H1 (cell line): ENCODE data around the gene LEFTY2. TPM values are rescaled to one million over a fixed set of nuclear protein-coding genes. Genes with fewer than 3 reads are reported as not detected.

Experiments used
- CTCF ChIA-PET: fragments of 300-600 bp; sonication (Branson Sonifier 250); formaldehyde crosslinking; loops from one replicate; lab custom pipeline; 2021; ENCODE audit not compliant: partially characterized antibody; lab: Charles Lee
- POLR2A ChIA-PET: fragments of 300-600 bp; sonication (Branson Sonifier 250); formaldehyde crosslinking; loops from one replicate; lab custom pipeline; 2021; ENCODE audit warnings: inconsistent platforms; ENCODE audit not compliant: partially characterized antibody; lab: Charles Lee
- DNase-seq, 2 experiments: peaks; one replicate each; pipeline versions ENCODE4 v3.0.0 to v3.0.0-alpha.2; 2010 to 2022; ENCODE audit warnings: low spot score in 2 of 2, low read depth in 1 of 2, mixed read lengths in 1 of 2
- FAIRE-seq: peaks from 2 replicates; lab custom pipeline; 2011; peaks lifted over from hg19 to GRCh38; lab: Jason Lieb, UNC
- H2AFZ ChIP-seq: 2 replicates; pipeline ENCODE4 v1.8.1; 2012; ENCODE audit warnings: low read length, inconsistent platforms
- H2AK5ac ChIP-seq: 2 replicates; pipeline ENCODE4 v1.6.1; 2013; ENCODE audit warnings: low read depth, low read length
- H2BK120ac ChIP-seq: replicated peaks from 2 replicates; pipeline ENCODE3; 2013; ENCODE audit warnings: low read depth, low read length, inconsistent platforms
- H2BK12ac ChIP-seq: 2 replicates; pipeline ENCODE4 v1.6.1; 2013; ENCODE audit warnings: low read depth, low read length
- H2BK15ac ChIP-seq: 2 replicates; pipeline ENCODE4 v1.6.1; 2013; ENCODE audit warnings: low read length
- H2BK20ac ChIP-seq: 2 replicates; pipeline ENCODE4 v1.6.1; 2013; ENCODE audit warnings: low read length
- H2BK5ac ChIP-seq: 2 replicates; pipeline ENCODE4 v1.6.1; 2013; ENCODE audit warnings: low read depth, low read length
- H3K14ac ChIP-seq: 2 replicates; pipeline ENCODE4 v1.6.1; 2013; ENCODE audit warnings: inconsistent platforms; ENCODE audit not compliant: insufficient read length
- H3K18ac ChIP-seq: 2 replicates; pipeline ENCODE4 v1.6.1; 2013; ENCODE audit warnings: low read length; ENCODE audit errors: extremely low read depth
- H3K23ac ChIP-seq: 2 replicates; pipeline ENCODE4 v1.6.1; 2013; ENCODE audit warnings: inconsistent platforms; ENCODE audit not compliant: insufficient read length
- H3K23me2 ChIP-seq: 2 replicates; pipeline ENCODE4 v1.6.1; 2013; ENCODE audit warnings: low read depth, low read length
- H3K27ac ChIP-seq: 2 replicates; pipeline ENCODE4 v1.6.1; 2011; ENCODE audit warnings: low read depth, low read length, inconsistent platforms
- H3K27me3 ChIP-seq, 4 experiments: replicated peaks in 1 of 4; 1 replicate in 1 of 4; 2 replicates in 3 of 4; pipeline versions ENCODE4 v1.6.1 to v1.8.1; 2011 to 2013; ENCODE audit warnings: low read length in 3 of 4, mild to moderate bottlenecking in 3 of 4, inconsistent platforms in 2 of 4, mixed read lengths in 2 of 4, moderate library complexity in 1 of 4; ENCODE audit not compliant: control insufficient read depth in 3 of 4, insufficient read depth in 3 of 4; ENCODE audit errors: extremely low read depth in 1 of 4
- H3K36me3 ChIP-seq, 4 experiments: 2 replicates each; pipeline versions ENCODE4 v1.6.1 to v1.8.1; 2011 to 2013; ENCODE audit warnings: mild to moderate bottlenecking in 4 of 4, low read length in 3 of 4, moderate library complexity in 2 of 4, control low read depth in 1 of 4, inconsistent platforms in 1 of 4; ENCODE audit not compliant: insufficient read depth in 4 of 4, control insufficient read depth in 2 of 4
- H3K4ac ChIP-seq: replicated peaks from 2 replicates; pipeline ENCODE3; 2013; ENCODE audit warnings: low read length, low read depth, mixed read lengths, inconsistent platforms; ENCODE audit not compliant: insufficient read length
- H3K4me1 ChIP-seq, 4 experiments: replicated peaks in 1 of 4; 1 replicate in 1 of 4; 2 replicates in 3 of 4; pipeline versions ENCODE4 v1.6.1 to v1.8.1; 2011 to 2013; ENCODE audit warnings: low read length in 3 of 4, inconsistent platforms in 2 of 4, mixed read lengths in 1 of 4; ENCODE audit not compliant: insufficient read depth in 4 of 4, control insufficient read depth in 3 of 4
- H3K4me2 ChIP-seq, 2 experiments: 2 replicates each; pipeline versions ENCODE4 v1.6.1 to v1.8.1; 2011 to 2013; ENCODE audit warnings: low read depth in 2 of 2, low read length in 2 of 2, control low read depth in 1 of 2, inconsistent platforms in 1 of 2, mild to moderate bottlenecking in 1 of 2; ENCODE audit not compliant: insufficient read depth in 1 of 2
- H3K4me3 ChIP-seq, 4 experiments: fragments of 200-600, 300-600 bp in 1 of 4; sonication (generic), shearing (Covaris generic), sonication (Bioruptor Twin) in 1 of 4; 2 replicates each; pipeline versions ENCODE4 v1.5.1 to v1.8.1; 2011 to 2016; ENCODE audit warnings: low read length in 4 of 4, low read depth in 3 of 4, control low read depth in 2 of 4, inconsistent platforms in 2 of 4, mild to moderate bottlenecking in 2 of 4, mixed read lengths in 1 of 4, moderate library complexity in 1 of 4; ENCODE audit not compliant: insufficient read depth in 2 of 4; ENCODE audit errors: extremely low read depth in 1 of 4
- H3K56ac ChIP-seq: replicated peaks from 2 replicates; pipeline ENCODE3; 2013; ENCODE audit warnings: low read depth, mild to moderate bottlenecking, mixed read lengths, low read length, inconsistent platforms; ENCODE audit not compliant: insufficient read length
- H3K79me1 ChIP-seq: 2 replicates; pipeline ENCODE4 v1.6.1; 2013; ENCODE audit warnings: low read depth, low read length, control low read depth
- H3K79me2 ChIP-seq, 2 experiments: 2 replicates each; pipeline versions ENCODE4 v1.6.1 to v1.8.1; 2012 to 2013; ENCODE audit warnings: low read length in 2 of 2, mild to moderate bottlenecking in 2 of 2, inconsistent platforms in 1 of 2; ENCODE audit not compliant: insufficient read depth in 2 of 2, control insufficient read depth in 1 of 2
- H3K9ac ChIP-seq, 4 experiments: replicated peaks in 1 of 4; 1 replicate in 1 of 4; 2 replicates in 3 of 4; pipeline versions ENCODE4 v1.6.1 to v1.8.1; 2011 to 2013; ENCODE audit warnings: low read depth in 3 of 4, low read length in 3 of 4, control low read depth in 2 of 4, mild to moderate bottlenecking in 2 of 4, moderate library complexity in 2 of 4, inconsistent platforms in 1 of 4; ENCODE audit errors: extremely low read depth in 1 of 4
- H3K9me3 ChIP-seq, 2 experiments: 2 replicates each; pipeline versions ENCODE4 v1.6.1 to v1.8.1; 2012 to 2013; ENCODE audit warnings: mild to moderate bottlenecking in 2 of 2, moderate library complexity in 2 of 2, control low read depth in 1 of 2, inconsistent platforms in 1 of 2, low read depth in 1 of 2, low read length in 1 of 2, mixed read lengths in 1 of 2; ENCODE audit not compliant: insufficient read depth in 2 of 2
- H4K20me1 ChIP-seq, 2 experiments: replicated peaks in 1 of 2; 2 replicates each; pipeline versions ENCODE3 to v1.8.1; 2011 to 2013; ENCODE audit warnings: inconsistent platforms in 2 of 2, low read length in 2 of 2, mild to moderate bottlenecking in 1 of 2; ENCODE audit not compliant: insufficient read depth in 2 of 2, control insufficient read depth in 1 of 2
- H4K5ac ChIP-seq: 2 replicates; pipeline ENCODE4 v1.6.1; 2013; ENCODE audit warnings: low read length, low read depth, mixed read lengths, inconsistent platforms; ENCODE audit not compliant: insufficient read length
- H4K8ac ChIP-seq: 2 replicates; pipeline ENCODE4 v1.8.0; 2013; ENCODE audit warnings: mild to moderate bottlenecking, moderate library complexity, low read length, inconsistent platforms; ENCODE audit not compliant: insufficient read depth; ENCODE audit errors: extremely low read depth
- H4K91ac ChIP-seq: replicated peaks from 2 replicates; pipeline ENCODE3; 2013; ENCODE audit warnings: low read length, mixed read lengths, inconsistent platforms; ENCODE audit not compliant: insufficient read length
- BCL11A ChIP-seq, 2 experiments: IDR thresholded peaks; one replicate each; pipeline ENCODE4 v1.6.1; 2011; ENCODE audit warnings: low read depth in 2 of 2, low read length in 2 of 2, mild to moderate bottlenecking in 2 of 2
- CBX8 ChIP-seq: fragments of 300-800, 300-1000 bp; sonication (generic); IDR thresholded peaks from 2 replicates; pipeline ENCODE4 v1.7.1; 2016; ENCODE audit warnings: low read depth, low read length, borderline replicate concordance
- EGR1 ChIP-seq: IDR thresholded peaks from 2 replicates; pipeline ENCODE4 v1.6.1; 2011; ENCODE audit warnings: low read depth, low read length, borderline replicate concordance
- RXRA ChIP-seq: IDR thresholded peaks from 2 replicates; pipeline ENCODE4 v1.6.1; 2011; ENCODE audit warnings: low read depth, mild to moderate bottlenecking, low read length, moderate library complexity; ENCODE audit not compliant: insufficient read depth
- SIN3A ChIP-seq, 2 experiments: IDR thresholded peaks in 1 of 2; conservative IDR thresholded peaks in 1 of 2; 2 replicates each; pipeline ENCODE4 v1.6.1; 2011 to 2012; ENCODE audit warnings: low read length in 2 of 2, improper control_type of control experiment in 1 of 2, low read depth in 1 of 2, mild to moderate bottlenecking in 1 of 2
- TAF1 ChIP-seq: IDR thresholded peaks from 2 replicates; pipeline ENCODE4 v1.6.1; 2011; ENCODE audit warnings: mild to moderate bottlenecking, low read depth, low read length
- USF2 ChIP-seq: IDR thresholded peaks from 2 replicates; pipeline ENCODE4 v1.6.1; 2011; ENCODE audit warnings: low read length, improper control_type of control experiment
- YY1 ChIP-seq: IDR thresholded peaks from 2 replicates; pipeline ENCODE4 v1.6.1; 2011; ENCODE audit warnings: low read depth, mild to moderate bottlenecking, low read length
- WGBS, 2 experiments: shearing (Covaris generic) in 1 of 2; methylation state at CpG; one replicate each; pipeline versions ENCODE4 v1.1.6 to v1.1.7; 2013 to 2015; ENCODE audit warnings: low lambda C conversion rate in 2 of 2, mixed read lengths in 2 of 2, inconsistent platforms in 1 of 2, low coverage in 1 of 2, missing lambda C conversion rate in 1 of 2; ENCODE audit not compliant: insufficient replicate concordance in 2 of 2, insufficient coverage in 1 of 2, insufficient read length in 1 of 2; ENCODE audit errors: extremely low coverage in 1 of 2, missing lambda C conversion rate in 1 of 2; 5-methylcytosine and 5-hydroxymethylcytosine counted together
- polyA plus RNA-seq, 7 experiments: library from polyadenylated mRNA; depleted of rRNA in 3 of 7; stranded (reverse) in 5 of 7; unstranded in 2 of 7; fragments of >200 nt in 5 of 7; fragments of 200-250 nt in 2 of 7; gene quantifications; 1 replicate in 5 of 7; 2 replicates in 1 of 7; 4 replicates in 1 of 7; pipeline versions ENCODE4 v1.2.1 to v1.2.3, GENCODE V29; 2011 to 2013; ENCODE audit warnings: missing spikeins in 2 of 7, mixed read lengths in 2 of 7
- total RNA-seq: library from RNA; stranded (reverse); fragmentation: NEBNext Ultra II Directional; extraction: Animal tissue kit (Norgen Biotek cat#: 25700); gene quantifications from 2 replicates; pipeline ENCODE4 v1.2.1, GENCODE V29; 2021

The LEFTY2 gene
- total and polyA plus RNA-seq, 2 of the 8 experiments (the other 6 are each of a cell fraction or from before 2014, with no cell fraction given), result 2.6 to 4.3 TPM

GRCh38 chr1:225965231-225965630 is 24.2 kb upstream of the LEFTY2 start:
- WGBS, 2 experiments, result 91% methylated on average over 5 of the region's 5 CpGs; no CpG with 5 or more reads in 1 of the 2 experiments
- Histone ChIP-seq H3K18ac (no peak overlapping the region), H3K79me1 (no peaks in the 10 kb centered on the region), H3K27ac (no peak overlapping the region), H2AK5ac (no peak overlapping the region), H2BK120ac (no peak overlapping the region), H2AFZ (no peak overlapping the region), H4K8ac (no peak overlapping the region), H4K20me1 (no peaks in the 10 kb centered on the region), H3K4me3 (no peak overlapping the region), H3K9me3 (no peaks in the 10 kb centered on the region), H2BK20ac (no peak overlapping the region), H2BK5ac (no peak overlapping the region), H2BK15ac (no peak overlapping the region), H2BK12ac (no peak overlapping the region), H3K9ac (no peak overlapping the region), H3K14ac (no peak overlapping the region), H4K91ac (no peak overlapping the region), H3K36me3 (no peaks in the 10 kb centered on the region), H3K56ac (no peak overlapping the region), H3K4me2 (no peak overlapping the region), H3K23ac (no peak overlapping the region), H3K4me1 (no peaks in the 10 kb centered on the region), H3K79me2 (no peaks in the 10 kb centered on the region), H4K5ac (no peak overlapping the region), H3K4ac (no peak overlapping the region), H3K27me3 (no peaks in the 10 kb centered on the region)
- ChIA-PET CTCF (interaction anchor here (0.6 to 7.4 kb wide), 5 partner anchors 7 to 154 kb away, joined by 3 to 86 read pairs (median 4); no protein-coding TSS in a partner anchor), POLR2A (no interaction called here)
- FAIRE-seq (no peak), DNase-seq (no peak)
- TF ChIP-seq TAF1, result no peak
- TF ChIP-seq YY1, result no peak
- no peak for TF ChIP-seq USF2
- no peak for TF ChIP-seq CBX8
- TF ChIP-seq BCL11A (IDR thresholded peaks at IDR 0.05; ENCODE audit: low read depth in 2 of 2, low read length in 2 of 2), result no peak
- no peak for TF ChIP-seq EGR1
- no peak for TF ChIP-seq SIN3A (conservative IDR thresholded peaks at IDR 0.05 in 1 of 2, IDR thresholded peaks at IDR 0.05 in 1 of 2; ENCODE audit: low read depth in 1 of 2, low read length in 2 of 2)
- no peak for TF ChIP-seq RXRA
- TF ChIP-seq, all 59 proteins: peak for 0
- no peaks in the 10 kb centered on the region for H3K23me2 ChIP-seq
